ENCODE results near the gene CTPS1. TPM values are rescaled to one million over a fixed set of nuclear protein-coding genes. Genes with fewer than 3 reads are reported as not detected.

Gene CTPS1
- total and polyA plus RNA-seq, 8 donors, result 6.4 to 45.5 (median 23.1) TPM

GRCh38 chr1:40944326-40944725 is 35.2 kb upstream of the CTPS1 start:
- DNase-seq, result peak in 1 of 2 donors; percentile 38
- H3K4me1 ChIP-seq, result peaks cover 11 to 46% (median 33%) of the 10 kb centered on the region in 4 donors
- TF ChIP-seq POLR2A (IDR thresholded peaks at IDR 0.05), result no peak
- TF ChIP-seq POLR2AphosphoS5 (IDR thresholded peaks at IDR 0.05), result peak in 2 of 3 donors; percentile 49 to 70
- no peaks in the 10 kb centered on the region for H3K9me3 ChIP-seq
- intact Hi-C loops (cut with DNase I; ENCODE audit: low total_unique reads), result no loop called here
- H3K27me3 ChIP-seq, result no peaks in the 10 kb centered on the region
- WGBS, 5 donors, result 50 to 60% (median 55%) methylated on average over 7 of the region's 7 CpGs
- no peaks in the 10 kb centered on the region for H3K36me3 ChIP-seq
- no peak overlapping the region for H3K4me3 ChIP-seq
- H3K27ac ChIP-seq, result peak overlapping the region; percentile 57 to 91 (median 77)

DNA sequence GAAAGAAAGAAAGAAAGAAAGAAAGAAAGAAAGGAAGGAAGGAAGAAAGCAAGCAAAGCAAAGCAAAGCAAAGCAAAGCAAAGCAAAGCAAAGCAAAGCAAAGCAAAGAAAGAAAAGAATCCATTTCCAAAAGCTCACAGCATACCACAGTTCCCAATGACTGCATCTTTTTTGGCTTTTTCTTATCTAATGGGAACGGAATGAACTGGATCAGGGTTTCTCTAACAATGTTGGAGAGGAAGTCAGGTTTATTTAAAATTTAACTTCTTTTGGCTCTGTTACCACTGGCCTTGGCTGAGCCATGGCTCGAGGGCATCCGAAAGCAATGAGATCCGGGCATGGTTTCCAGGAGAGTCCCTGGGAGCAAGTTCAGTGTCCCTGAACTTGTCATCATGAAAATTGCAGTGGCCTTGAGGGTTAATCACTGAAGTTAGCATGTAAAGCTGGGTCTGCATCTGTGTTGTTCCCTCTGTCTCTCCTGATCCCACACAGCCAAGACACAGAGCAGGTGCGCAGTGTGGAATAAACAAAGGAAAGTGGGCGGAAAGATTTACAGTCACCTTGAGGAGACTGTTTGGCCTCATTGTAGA is 34.6 kb upstream of the CTPS1 start:
- peaks cover 7 to 41% (median 28%) of the 10 kb centered on the region in 4 donors for H3K4me1 ChIP-seq
- no peaks in the 10 kb centered on the region for H3K9me3 ChIP-seq
- H3K4me3 ChIP-seq, result no peak overlapping the region
- intact Hi-C loops (cut with DNase I; ENCODE audit: low total_unique reads), result no loop called here
- TF ChIP-seq POLR2AphosphoS5 (IDR thresholded peaks at IDR 0.05) (peak; percentile 11 to 40 (median 35)), EP300 (IDR thresholded peaks at IDR 0.05) (no peak), POLR2A (IDR thresholded peaks at IDR 0.05) (no peak)
- H3K27me3 ChIP-seq, result no peaks in the 10 kb centered on the region
- WGBS, 5 donors, result 26 to 36% (median 29%) methylated on average over 6 of the region's 6 CpGs
- H3K27ac ChIP-seq, result peak overlapping the region; percentile 71 to 91 (median 77)
- DNase-seq, result peak in 1 of 2 donors; percentile 53
- no peaks in the 10 kb centered on the region for H3K36me3 ChIP-seq

DNA sequence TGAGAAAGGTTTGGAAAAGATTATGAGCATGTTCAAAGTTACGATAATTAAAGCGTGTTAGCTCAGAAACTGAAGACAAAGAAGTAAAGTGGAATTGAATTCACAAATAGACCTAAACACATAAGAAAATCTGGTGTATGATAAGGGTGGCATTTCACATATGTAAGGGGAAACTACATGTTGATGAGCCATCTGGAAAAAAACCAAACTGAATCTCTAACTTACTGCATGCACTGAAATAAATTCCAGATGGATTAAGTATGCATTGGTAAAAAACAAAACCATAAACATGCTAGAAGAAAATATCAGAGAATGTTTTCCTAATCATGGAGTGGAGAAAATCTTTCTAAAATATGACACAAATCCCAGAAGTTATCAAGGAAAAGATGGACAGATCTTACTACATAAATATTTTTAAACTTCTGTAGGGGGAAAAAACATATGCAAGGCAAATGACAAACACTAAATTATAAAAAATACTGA is 34.0 kb upstream of the CTPS1 start:
- DNase-seq, result no peak
- Histone ChIP-seq H3K4me1 (peaks cover 7 to 35% (median 23%) of the 10 kb centered on the region in 4 donors), H3K27ac (peak overlapping the region in 4 of 5 donors; percentile 71 to 91 (median 80)), H3K9me3 (no peaks in the 10 kb centered on the region), H3K36me3 (no peaks in the 10 kb centered on the region), H3K27me3 (no peaks in the 10 kb centered on the region), H3K4me3 (no peak overlapping the region)
- intact Hi-C loops (cut with DNase I; ENCODE audit: low total_unique reads), result no loop called here
- TF ChIP-seq EP300 (IDR thresholded peaks at IDR 0.05) (no peak), POLR2AphosphoS5 (IDR thresholded peaks at IDR 0.05) (no peak), POLR2A (IDR thresholded peaks at IDR 0.05) (no peak)
- TF ChIP-seq, protein P1, sequence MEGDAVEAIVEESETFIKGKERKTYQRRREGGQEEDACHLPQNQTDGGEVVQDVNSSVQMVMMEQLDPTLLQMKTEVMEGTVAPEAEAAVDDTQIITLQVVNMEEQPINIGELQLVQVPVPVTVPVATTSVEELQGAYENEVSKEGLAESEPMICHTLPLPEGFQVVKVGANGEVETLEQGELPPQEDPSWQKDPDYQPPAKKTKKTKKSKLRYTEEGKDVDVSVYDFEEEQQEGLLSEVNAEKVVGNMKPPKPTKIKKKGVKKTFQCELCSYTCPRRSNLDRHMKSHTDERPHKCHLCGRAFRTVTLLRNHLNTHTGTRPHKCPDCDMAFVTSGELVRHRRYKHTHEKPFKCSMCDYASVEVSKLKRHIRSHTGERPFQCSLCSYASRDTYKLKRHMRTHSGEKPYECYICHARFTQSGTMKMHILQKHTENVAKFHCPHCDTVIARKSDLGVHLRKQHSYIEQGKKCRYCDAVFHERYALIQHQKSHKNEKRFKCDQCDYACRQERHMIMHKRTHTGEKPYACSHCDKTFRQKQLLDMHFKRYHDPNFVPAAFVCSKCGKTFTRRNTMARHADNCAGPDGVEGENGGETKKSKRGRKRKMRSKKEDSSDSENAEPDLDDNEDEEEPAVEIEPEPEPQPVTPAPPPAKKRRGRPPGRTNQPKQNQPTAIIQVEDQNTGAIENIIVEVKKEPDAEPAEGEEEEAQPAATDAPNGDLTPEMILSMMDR (IDR thresholded peaks at IDR 0.05), result no peak
- WGBS, 5 donors, result 28 to 59% (median 56%) methylated on average over 2 of the region's 2 CpGs

- H3K4me3 ChIP-seq, result no peak overlapping the region
- 30 to 40% (median 40%) methylated on average over 9 of the region's 9 CpGs for WGBS, 5 donors
- intact Hi-C loops (cut with DNase I; ENCODE audit: low total_unique reads), result no loop called here
- H3K27ac ChIP-seq, result peak overlapping the region in 1 of 5 donors; percentile 5
- peaks cover 0 to 9% (median 0%) of the 10 kb centered on the region in 3 donors for H3K27me3 ChIP-seq
- H3K4me1 ChIP-seq, result peaks cover 15 to 35% (median 24%) of the 10 kb centered on the region in 4 donors
- DNase-seq, result peak; percentile 74 to 80
- H3K36me3 ChIP-seq, result no peaks in the 10 kb centered on the region
- no peaks in the 10 kb centered on the region for H3K9me3 ChIP-seq
- TF ChIP-seq, protein P1 (IDR thresholded peaks at IDR 0.05), result peak in 5 of 7 experiments; percentile 58 to 81 (median 78)
- TF ChIP-seq POLR2AphosphoS5 (IDR thresholded peaks at IDR 0.05), result peak in 1 of 3 donors; percentile 53
- no peak for TF ChIP-seq EP300 (IDR thresholded peaks at IDR 0.05)
Observed at GRCh38 chr1:40948741-40949443, 30.6 kb upstream of the CTPS1 start.

GRCh38 chr1:40949563-40949962 is 29.9 kb upstream of the CTPS1 start:
- Histone ChIP-seq H3K27ac (no peak overlapping the region), H3K4me1 (peaks cover 10 to 33% (median 18%) of the 10 kb centered on the region in 4 donors), H3K27me3 (peaks cover 0 to 16% (median 0%) of the 10 kb centered on the region in 3 donors), H3K4me3 (no peak overlapping the region), H3K9me3 (no peaks in the 10 kb centered on the region), H3K36me3 (no peaks in the 10 kb centered on the region)
- DNase-seq, result no peak
- intact Hi-C loops (cut with DNase I; ENCODE audit: low total_unique reads), result no loop called here
- TF ChIP-seq POLR2AphosphoS5 (IDR thresholded peaks at IDR 0.05) (no peak), POLR2A (IDR thresholded peaks at IDR 0.05) (no peak), EP300 (IDR thresholded peaks at IDR 0.05) (no peak)
- TF ChIP-seq, protein P1 (IDR thresholded peaks at IDR 0.05), result no peak
- 84 to 98% (median 94%) methylated on average over 5 to 6 of the region's 6 CpGs for WGBS, 5 donors
